Suprapubic skin (tissue), 4 donors: ENCODE results near the gene MICALL2.

Experiments
- CTCF ChIP-seq, 2 donors: fragments of 200-600 bp in 1 of 2; fragments of 450-650 bp in 1 of 2; sonication (generic) in 1 of 2; IDR thresholded peaks; one replicate each; pipeline ENCODE4 v1.5.1; 2016 to 2019; ENCODE audit warnings: antibody characterized with exemption in 2 of 2, mild to moderate bottlenecking in 1 of 2, moderate library complexity in 1 of 2
- EP300 ChIP-seq: sonication (generic); formaldehyde crosslinking; IDR thresholded peaks from one replicate; pipeline ENCODE4 v1.6.1; 2017; ENCODE audit warnings: antibody characterized with exemption
- POLR2A ChIP-seq, 2 donors: fragments of 450-650 bp; IDR thresholded peaks; one replicate each; pipeline ENCODE4 v1.6.1; 2017; ENCODE audit warnings: antibody characterized with exemption in 2 of 2, mild to moderate bottlenecking in 2 of 2, moderate library complexity in 2 of 2
- POLR2AphosphoS5 ChIP-seq, 3 donors: sonication (generic); formaldehyde crosslinking; IDR thresholded peaks; one replicate each; pipeline ENCODE4 v1.6.1; 2017; ENCODE audit warnings: antibody characterized with exemption in 3 of 3

GRCh38 chr7:1422512-1423263, 36.6 kb downstream of the MICALL2 start:
- TF ChIP-seq CTCF (IDR thresholded peaks at IDR 0.05) = no peak
- no peak for TF ChIP-seq POLR2A (IDR thresholded peaks at IDR 0.05)
- no peak for TF ChIP-seq POLR2AphosphoS5 (IDR thresholded peaks at IDR 0.05)
- TF ChIP-seq EP300 = no peak
